GM21825 (cell line): ENCODE results near the gene SIX4.

Experiments used
- ATAC-seq: cut with Tn5 transposase; IDR thresholded peaks from one replicate; pipeline ENCODE4 v1.9.1; 2021; ENCODE audit warnings: mild to moderate bottlenecking, moderate library complexity; ENCODE audit not compliant: unreplicated experiment

The SIX4 gene

DNA sequence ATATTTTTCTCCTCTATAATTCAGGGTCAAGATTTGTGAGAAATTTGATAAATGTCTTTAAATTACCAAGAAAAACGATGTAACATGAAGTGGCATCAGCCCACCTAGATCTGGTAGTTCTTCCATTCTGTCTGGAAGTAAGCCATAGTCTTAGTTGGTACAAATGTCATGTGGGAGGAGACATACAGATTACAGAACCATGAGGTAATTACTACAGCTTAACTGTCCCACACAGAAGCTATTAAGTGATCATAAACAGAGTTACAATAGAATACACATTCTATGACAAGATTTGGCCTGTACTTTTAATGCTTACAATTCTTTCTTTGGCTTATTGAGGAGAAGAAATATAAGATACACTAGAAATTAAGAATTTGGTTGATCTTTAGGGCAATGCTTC lies 61.2 kb downstream of the SIX4 start:
- no peak for ATAC-seq

DNA sequence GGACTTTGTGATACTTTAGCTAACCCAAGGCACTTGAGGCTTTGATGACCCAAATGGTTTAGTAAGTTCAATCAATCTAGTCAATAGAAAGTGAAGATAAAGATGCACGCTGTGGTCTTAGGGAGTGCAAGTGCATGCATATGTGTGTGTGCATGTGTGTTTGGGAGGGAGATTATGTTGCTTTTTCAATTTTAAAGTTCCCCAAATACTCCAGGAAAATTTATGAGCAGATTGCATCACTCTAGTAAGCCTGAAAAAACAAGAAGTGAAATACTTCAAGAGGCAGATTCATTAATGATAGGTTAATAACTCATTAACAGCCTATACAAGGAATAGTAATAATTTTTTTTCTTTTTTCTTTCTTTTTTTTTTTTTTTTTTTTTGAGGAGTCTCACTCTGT lies 62.4 kb downstream of the SIX4 start:
- no peak for ATAC-seq
